Bronchial smooth muscle cell (primary cell): ENCODE data around the gene NSUN2. TPM values are rescaled to one million over a fixed set of nuclear protein-coding genes. Genes with fewer than 3 reads are reported as not detected.

Experiments used
- total RNA-seq: library from RNA; depleted of rRNA; stranded (reverse); fragments of >200 nt; gene quantifications from 2 replicates; pipeline ENCODE4 v1.2.1, GENCODE V29; 2014

NSUN2 gene
- total RNA-seq = 32.2 and 35.8 TPM in 2 replicates

DNA sequence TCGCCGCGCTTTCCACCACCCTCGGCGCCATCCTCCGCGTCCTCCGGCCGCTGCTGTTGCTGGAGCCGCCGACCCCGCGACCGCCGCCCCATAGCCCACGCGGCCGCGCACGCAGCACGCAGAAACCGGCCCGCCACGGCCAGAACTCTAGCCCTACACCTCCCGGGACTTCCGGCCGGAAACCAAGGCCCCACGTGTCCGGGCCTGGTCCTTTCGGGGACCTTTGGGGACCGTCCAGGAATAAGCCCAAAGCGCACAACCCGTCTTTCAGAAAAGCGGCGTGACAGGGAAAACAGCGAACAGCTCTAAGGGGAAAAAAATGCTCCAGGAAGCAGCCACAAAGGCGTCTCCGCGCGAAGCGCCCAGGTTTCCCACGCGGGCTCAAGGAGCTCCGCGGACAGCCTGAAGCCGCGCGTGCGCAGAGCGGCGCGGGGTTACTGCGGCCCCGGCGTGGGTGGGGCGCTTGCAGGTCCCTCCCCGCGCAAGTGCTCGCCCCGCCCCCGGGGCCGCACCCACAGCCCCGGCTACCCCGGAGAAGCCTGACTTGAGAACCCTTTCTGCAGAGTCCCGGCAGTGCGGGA lies at the start of gene NSUN2, which contains the start of gene SRD5A1:
NSUN2 (minus strand) TSS at position 157 of the 581 bp plus-strand sequence; CDS start at position 92, 65 bp downstream.
SRD5A1 (plus strand) TSS at position 553 of the 581 bp plus-strand sequence. CDS start 137 bp downstream, outside the sequence.

Other genes starting within 250 kb of the NSUN2 start
- gene UBE2QL1, start 184.2 kb downstream of the NSUN2 start, total RNA-seq = under 0.01 TPM in 1 of 2 replicates, not detected in the other
- gene SRD5A1, start 396 bp upstream of the NSUN2 start, total RNA-seq = 13.6 and 26.8 TPM in 2 replicates
- 7.1 and 7.8 TPM in 2 replicates for gene TENT4A, start 80.4 kb upstream of the NSUN2 start, total RNA-seq